Right lobe of liver (tissue), 6 donors: Measurements from ENCODE around the gene TEPSIN. TPM values are rescaled to one million over a fixed set of nuclear protein-coding genes. Genes with fewer than 3 reads are reported as not detected.

Experiments used
- ATAC-seq, 4 donors: fragments of 200-7000 bp; cut with Tn5 transposase; one replicate each; pipeline ENCODE4 v1.9.1; 2020; ENCODE audit warnings: mild to moderate bottlenecking in 4 of 4, moderate library complexity in 4 of 4
- DNase-seq, 3 donors: peaks; one replicate each; pipeline ENCODE4 v3.0.0-alpha.2; 2020
- H3K27ac ChIP-seq, 3 donors: fragments of 200-600 bp; one replicate each; pipeline ENCODE4 v1.8.0; 2022
- H3K27me3 ChIP-seq, 2 donors: fragments of 200-600 bp; one replicate each; pipeline ENCODE4 v1.8.0; 2022
- H3K36me3 ChIP-seq, 4 donors: fragments of 200-600 bp; sonication (generic) in 1 of 4; one replicate each; pipeline versions ENCODE4 v1.5.1 to v1.8.0; 2017 to 2022; ENCODE audit warnings: control low read depth in 1 of 4
- H3K4me1 ChIP-seq, 4 donors: fragments of 200-600 bp; sonication (generic) in 1 of 4; one replicate each; pipeline versions ENCODE4 v1.5.1 to v1.8.0; 2017 to 2022; ENCODE audit warnings: control low read depth in 1 of 4
- H3K4me3 ChIP-seq, 3 donors: fragments of 200-600 bp; one replicate each; pipeline ENCODE4 v1.8.0; 2022
- H3K9me3 ChIP-seq, 4 donors: fragments of 200-600 bp; sonication (generic) in 1 of 4; one replicate each; pipeline versions ENCODE4 v1.5.1 to v1.8.0; 2017 to 2022; ENCODE audit warnings: control low read depth in 1 of 4
- CTCF ChIP-seq, 4 donors: fragments of 200-600 bp in 3 of 4; fragments of 450-650 bp in 1 of 4; IDR thresholded peaks; one replicate each; pipeline versions ENCODE4 v1.5.1 to v1.8.0; 2016 to 2022; ENCODE audit warnings: antibody characterized with exemption in 4 of 4, mild to moderate bottlenecking in 2 of 4
- POLR2A ChIP-seq: fragments of 450-650 bp; IDR thresholded peaks from one replicate; pipeline ENCODE4 v1.6.1; 2017; ENCODE audit warnings: antibody characterized with exemption, mild to moderate bottlenecking
- WGBS: methylation state at CpG from one replicate; pipeline ENCODE4 v1.1.6; 2018; ENCODE audit warnings: low coverage, low lambda C conversion rate; ENCODE audit not compliant: insufficient coverage; ENCODE audit errors: missing lambda C conversion rate; 5-methylcytosine and 5-hydroxymethylcytosine counted together
- intact Hi-C, 2 donors: fragments of 100-400 bp; cut with DNase I; formaldehyde crosslinking; loops; one replicate each; pipeline versions ENCODE4 v1.11.2 to v1.14.1; 2022
- total RNA-seq, 6 experiments: library from RNA; depleted of rRNA in 2 of 6; stranded (reverse); fragments of >200 nt in 2 of 6; fragmentation: NEBNext Ultra II Directional in 3 of 6; extraction: Animal tissue kit (Norgen Biotek cat#: 25700) in 3 of 6; gene quantifications; one replicate each; pipeline versions ENCODE4 v1.1.0 to v1.2.4, GENCODE V29; 2016 to 2023
- donor health status: DM: no; HTN: yes; CAD: no.
- donor health status: DM: no; HTN: no; CAD: no.
- donor health status: DM: no; HTN: no; CAD: no.
- donor health status: DM: no; HTN: yes; CAD: no.
- donor health status: DM: no; HTN: yes; CAD: no.

Gene TEPSIN
- total RNA-seq, 6 experiments from 2014 or later: 11.9 to 27.6 (median 18.1) TPM

DNA sequence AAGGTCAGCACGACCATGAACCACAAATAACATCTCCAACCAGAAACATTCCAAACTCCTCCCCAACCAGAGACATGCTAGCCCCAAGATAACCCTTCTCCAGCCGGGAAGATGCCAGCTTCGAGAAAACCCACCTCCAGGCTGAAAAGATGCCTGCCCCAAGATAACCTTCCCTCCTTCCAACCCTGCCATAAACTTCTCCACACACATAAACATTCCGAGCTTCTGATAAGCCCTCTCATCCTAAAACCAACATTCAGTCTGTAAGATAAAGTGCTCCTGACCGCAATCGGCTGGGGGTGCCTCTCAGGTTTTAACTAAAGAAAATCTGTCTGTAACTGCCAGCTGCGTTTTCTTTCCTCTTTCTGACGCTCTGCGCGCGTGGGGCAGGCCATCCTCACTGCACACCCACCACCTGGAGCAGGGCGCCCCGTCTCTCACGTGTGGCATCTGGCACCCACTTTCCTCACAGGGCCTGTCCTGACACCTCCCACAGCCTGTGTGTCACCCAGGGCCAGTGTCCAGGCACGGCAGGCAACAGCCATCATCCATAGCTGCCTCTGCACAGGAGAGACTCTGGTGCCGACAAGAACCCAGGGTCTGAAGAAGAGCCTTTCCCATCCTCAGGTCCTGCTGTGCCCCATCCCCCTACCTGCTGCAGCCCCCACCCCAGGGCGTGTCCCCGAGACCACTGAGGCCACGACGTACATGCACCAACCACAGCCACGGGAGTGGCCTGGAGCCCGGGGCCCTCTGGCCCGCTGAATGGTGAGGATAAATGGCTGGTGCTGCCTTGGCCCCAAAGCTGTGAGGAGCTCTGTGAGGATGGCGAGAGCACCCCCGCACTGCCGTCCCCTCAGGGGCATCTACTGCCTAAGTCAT lies 3.7 kb downstream of the TEPSIN start:
- Histone ChIP-seq H3K4me3 (no peak overlapping the region), H3K36me3 (peaks cover 0 to 14% (median 1%) of the 10 kb centered on the region in 4 donors), H3K9me3 (no peaks in the 10 kb centered on the region), H3K27me3 (no peaks in the 10 kb centered on the region), H3K27ac (no peak overlapping the region), H3K4me1 (peaks cover 0 to 11% (median 5%) of the 10 kb centered on the region in 4 donors)
- no peak for TF ChIP-seq POLR2A
- no peak for TF ChIP-seq CTCF (IDR thresholded peaks at IDR 0.05)
- intact Hi-C loops: loop anchor here in 1 of 2 donors (10.0 kb wide), 1 partner anchor 90 kb away; no protein-coding TSS in a partner anchor
- 95% methylated on average over 15 of the region's 26 CpGs for WGBS
- ATAC-seq (no peak), DNase-seq (no peak)

GRCh38 chr17:81234506-81234855 lies 4.4 kb downstream of the TEPSIN start:
- no peak for ATAC-seq
- TF ChIP-seq CTCF (IDR thresholded peaks at IDR 0.05) (no peak), POLR2A (no peak)
- peaks cover 0 to 11% (median 3%) of the 10 kb centered on the region in 4 donors for H3K4me1 ChIP-seq
- H3K9me3 ChIP-seq: no peaks in the 10 kb centered on the region
- no peak overlapping the region for H3K4me3 ChIP-seq
- H3K27ac ChIP-seq: no peak overlapping the region
- no peak for DNase-seq
- intact Hi-C loops: loop anchor here in 1 of 2 donors (10.0 kb wide), 1 partner anchor 90 kb away; no protein-coding TSS in a partner anchor
- no peaks in the 10 kb centered on the region for H3K27me3 ChIP-seq
- 93% methylated on average over 3 of the region's 13 CpGs for WGBS
- peaks cover 0 to 19% (median 1%) of the 10 kb centered on the region in 4 donors for H3K36me3 ChIP-seq

GRCh38 chr17:81233811-81234505 lies 4.9 kb downstream of the TEPSIN start:
- DNase-seq (no peak), ATAC-seq (no peak)
- intact Hi-C loops: loop anchor here in 1 of 2 donors (10.0 kb wide), 1 partner anchor 89 kb away; no protein-coding TSS in a partner anchor
- no peak overlapping the region for H3K4me3 ChIP-seq
- TF ChIP-seq CTCF (IDR thresholded peaks at IDR 0.05): no peak
- no peak for TF ChIP-seq POLR2A
- no peak overlapping the region for H3K27ac ChIP-seq
- no peaks in the 10 kb centered on the region for H3K9me3 ChIP-seq
- no peaks in the 10 kb centered on the region for H3K27me3 ChIP-seq
- WGBS: 92% methylated on average over 2 of the region's 21 CpGs
- H3K36me3 ChIP-seq: peaks cover 0 to 20% (median 1%) of the 10 kb centered on the region in 4 donors
- H3K4me1 ChIP-seq: peaks cover 0 to 11% (median 3%) of the 10 kb centered on the region in 4 donors

DNA sequence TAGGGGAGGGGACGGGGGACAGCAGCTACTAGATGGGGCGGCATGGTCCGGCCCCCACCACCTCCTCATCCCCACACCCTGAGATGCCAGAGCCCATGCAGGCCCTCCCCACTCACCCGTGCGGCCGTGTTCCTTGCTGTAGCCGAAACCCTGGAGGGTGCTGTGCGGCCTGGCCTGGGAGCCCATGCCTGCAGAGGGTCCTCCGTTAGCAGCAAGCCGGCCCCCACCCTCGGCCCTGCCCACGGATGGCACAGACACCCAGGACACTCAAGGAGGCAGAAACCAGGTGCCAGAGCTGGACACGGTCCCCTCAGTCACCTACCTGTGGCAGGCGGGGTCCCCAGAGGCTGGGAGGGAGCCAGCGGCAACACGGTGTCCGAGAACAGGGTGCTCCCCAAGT lies 5.5 kb downstream of the TEPSIN start:
- intact Hi-C loops: loop anchor here in 1 of 2 donors (10.0 kb wide), 1 partner anchor 89 kb away; no protein-coding TSS in a partner anchor
- DNase-seq: no peak
- TF ChIP-seq CTCF (IDR thresholded peaks at IDR 0.05) (no peak), POLR2A (no peak)

More for the DNA sequence above, 5.5 kb downstream of the TEPSIN start:
- H3K4me1 ChIP-seq: peaks cover 0 to 11% (median 3%) of the 10 kb centered on the region in 4 donors
- no peak overlapping the region for H3K27ac ChIP-seq
- ATAC-seq: no peak
- no peaks in the 10 kb centered on the region for H3K27me3 ChIP-seq
- no peaks in the 10 kb centered on the region for H3K9me3 ChIP-seq
- no CpG with 5 or more reads among the region's 17 CpGs for WGBS
- no peak overlapping the region for H3K4me3 ChIP-seq
- peaks cover 0 to 20% (median 1%) of the 10 kb centered on the region in 4 donors for H3K36me3 ChIP-seq
